ENCODE measurements around the gene PLEKHH1.

The PLEKHH1 gene

DNA sequence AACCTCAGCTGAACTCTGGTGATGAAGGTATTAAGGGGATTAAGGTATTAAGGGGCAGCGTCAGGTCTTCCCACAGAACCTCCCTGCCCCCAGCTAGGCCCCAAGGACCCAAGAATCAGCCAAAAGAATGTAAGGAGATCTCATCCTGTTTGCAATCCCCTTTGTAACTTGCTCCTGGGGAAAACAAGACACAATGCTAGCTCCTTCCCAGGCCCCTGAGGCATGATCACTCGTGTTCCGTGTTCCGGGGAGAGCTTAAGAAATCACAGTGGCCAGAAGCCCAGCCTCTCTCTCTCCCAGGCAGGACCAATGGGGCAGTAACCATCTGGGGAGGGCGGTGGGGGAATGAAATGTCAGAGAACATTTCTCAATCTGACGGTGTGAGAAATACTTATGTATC is 33.8 kb downstream of the PLEKHH1 start:
- TF ChIP-seq, protein P1, sequence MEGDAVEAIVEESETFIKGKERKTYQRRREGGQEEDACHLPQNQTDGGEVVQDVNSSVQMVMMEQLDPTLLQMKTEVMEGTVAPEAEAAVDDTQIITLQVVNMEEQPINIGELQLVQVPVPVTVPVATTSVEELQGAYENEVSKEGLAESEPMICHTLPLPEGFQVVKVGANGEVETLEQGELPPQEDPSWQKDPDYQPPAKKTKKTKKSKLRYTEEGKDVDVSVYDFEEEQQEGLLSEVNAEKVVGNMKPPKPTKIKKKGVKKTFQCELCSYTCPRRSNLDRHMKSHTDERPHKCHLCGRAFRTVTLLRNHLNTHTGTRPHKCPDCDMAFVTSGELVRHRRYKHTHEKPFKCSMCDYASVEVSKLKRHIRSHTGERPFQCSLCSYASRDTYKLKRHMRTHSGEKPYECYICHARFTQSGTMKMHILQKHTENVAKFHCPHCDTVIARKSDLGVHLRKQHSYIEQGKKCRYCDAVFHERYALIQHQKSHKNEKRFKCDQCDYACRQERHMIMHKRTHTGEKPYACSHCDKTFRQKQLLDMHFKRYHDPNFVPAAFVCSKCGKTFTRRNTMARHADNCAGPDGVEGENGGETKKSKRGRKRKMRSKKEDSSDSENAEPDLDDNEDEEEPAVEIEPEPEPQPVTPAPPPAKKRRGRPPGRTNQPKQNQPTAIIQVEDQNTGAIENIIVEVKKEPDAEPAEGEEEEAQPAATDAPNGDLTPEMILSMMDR (IDR thresholded peaks at IDR 0.05; ENCODE audit: low read depth, low read length, poor library complexity, severe bottlenecking): no peak
- no peak for TF ChIP-seq EZH2phosphoT487 (IDR thresholded peaks at IDR 0.05; ENCODE audit: borderline replicate concordance, low read length)
- no peak overlapping the region for H3K4me3 ChIP-seq (ENCODE audit: low read length)

DNA sequence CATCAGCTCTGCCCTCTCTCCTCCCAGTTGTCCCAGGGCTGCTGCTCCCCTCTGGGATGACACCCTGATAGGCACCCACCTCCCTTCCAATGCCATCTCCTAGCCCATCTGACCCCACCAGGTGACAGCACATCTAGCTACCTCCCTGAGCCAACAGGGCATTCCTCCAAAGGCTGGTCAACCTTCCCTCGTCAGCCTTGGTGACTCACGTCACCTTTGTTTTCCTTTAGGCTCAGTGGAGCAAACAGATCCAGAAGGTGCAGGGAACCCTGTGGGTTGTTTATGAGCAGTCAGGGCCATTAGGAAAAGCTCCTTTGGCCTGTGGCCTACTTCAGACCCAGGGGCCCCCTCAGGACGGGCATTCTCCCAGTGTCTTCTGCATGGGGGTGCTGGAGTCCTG is 34.6 kb downstream of the PLEKHH1 start:
- H3K4me1 ChIP-seq (ENCODE audit: control insufficient read depth, low read length): no peaks in the 10 kb centered on the region
- H3K4me3 ChIP-seq (ENCODE audit: low read length): no peak overlapping the region
- TF ChIP-seq, protein P1 (IDR thresholded peaks at IDR 0.05; ENCODE audit: low read depth, low read length, poor library complexity, severe bottlenecking): no peak
- TF ChIP-seq EZH2phosphoT487 (IDR thresholded peaks at IDR 0.05; ENCODE audit: borderline replicate concordance, low read length): no peak
- no peaks in the 10 kb centered on the region for H3F3A ChIP-seq (ENCODE audit: control insufficient read depth, insufficient read depth)
- H3K79me2 ChIP-seq (ENCODE audit: control insufficient read depth, low read length): no peaks in the 10 kb centered on the region
- no peaks in the 10 kb centered on the region for H3K9me3 ChIP-seq (ENCODE audit: control insufficient read depth, insufficient read depth, low read length)
- no peaks in the 10 kb centered on the region for H3K36me3 ChIP-seq (ENCODE audit: control insufficient read depth, low read length)
- no peaks in the 10 kb centered on the region for H3K9me2 ChIP-seq (replicated peaks; ENCODE audit: control insufficient read depth, low read length)
- no peak overlapping the region for H3K4me2 ChIP-seq (ENCODE audit: low read length)
- H3K27me3 ChIP-seq (ENCODE audit: control insufficient read depth, low read length): peaks cover 6% of the 10 kb centered on the region; the same call in 1 of the 2 replicates
- H4K20me1 ChIP-seq (ENCODE audit: control insufficient read depth, insufficient read depth, low read depth, low read length): no peaks in the 10 kb centered on the region
- H3K27ac ChIP-seq (ENCODE audit: low read depth, low read length): no peak overlapping the region

More for the DNA sequence above, 33.8 kb downstream of the PLEKHH1 start:
- no peaks in the 10 kb centered on the region for H3F3A ChIP-seq (ENCODE audit: control insufficient read depth, insufficient read depth)
- no peaks in the 10 kb centered on the region for H3K4me1 ChIP-seq (ENCODE audit: control insufficient read depth, low read length)
- H3K9me3 ChIP-seq (ENCODE audit: control insufficient read depth, insufficient read depth, low read length): no peaks in the 10 kb centered on the region
- peaks cover 6% of the 10 kb centered on the region; the same call in 1 of the 2 replicates for H3K27me3 ChIP-seq (ENCODE audit: control insufficient read depth, low read length)
- no peak overlapping the region for H3K27ac ChIP-seq (ENCODE audit: low read depth, low read length)
- no peak overlapping the region for H3K4me2 ChIP-seq (ENCODE audit: low read length)
- H4K20me1 ChIP-seq (ENCODE audit: control insufficient read depth, insufficient read depth, low read depth, low read length): no peaks in the 10 kb centered on the region
- H3K9me2 ChIP-seq (replicated peaks; ENCODE audit: control insufficient read depth, low read length): no peaks in the 10 kb centered on the region
- H3K36me3 ChIP-seq (ENCODE audit: control insufficient read depth, low read length): no peaks in the 10 kb centered on the region
- no peaks in the 10 kb centered on the region for H3K79me2 ChIP-seq (ENCODE audit: control insufficient read depth, low read length)

DNA sequence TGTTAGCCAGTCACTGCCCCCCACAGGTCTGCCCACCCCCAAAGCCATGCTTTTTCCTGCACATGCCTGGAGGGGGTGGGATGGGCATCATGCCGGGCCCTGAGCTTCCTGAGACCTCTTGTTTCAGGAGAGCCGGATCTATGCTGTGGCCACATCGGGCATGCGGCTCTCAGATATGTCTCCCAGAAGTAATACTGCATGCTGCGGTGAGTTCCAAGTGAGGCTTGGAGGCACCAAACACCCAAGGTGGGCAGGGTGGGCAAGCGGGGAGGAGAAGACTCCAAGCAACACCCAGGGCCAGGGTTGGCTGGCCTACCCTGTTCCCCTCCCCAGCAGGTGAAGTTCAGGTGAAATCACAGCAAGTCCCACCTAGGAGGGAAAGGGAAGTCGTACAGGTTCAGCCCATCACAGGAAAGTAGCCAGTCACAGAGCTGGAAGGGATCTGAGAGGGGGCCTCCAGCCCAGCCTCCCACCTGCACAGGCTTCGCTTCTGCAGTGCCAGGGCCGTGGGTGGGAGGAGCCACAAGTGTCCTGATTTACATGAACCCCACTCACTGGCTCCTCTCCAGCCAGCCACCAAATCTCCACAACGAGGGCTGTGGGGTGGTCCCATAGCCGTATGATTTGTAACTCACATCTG is 36.0 kb downstream of the PLEKHH1 start:
- H3K4me3 ChIP-seq (ENCODE audit: low read length): no peak overlapping the region
- no peaks in the 10 kb centered on the region for H3K4me1 ChIP-seq (ENCODE audit: control insufficient read depth, low read length)
- H3K4me2 ChIP-seq (ENCODE audit: low read length): no peak overlapping the region
- H3K9me2 ChIP-seq (replicated peaks; ENCODE audit: control insufficient read depth, low read length): no peaks in the 10 kb centered on the region
- no peaks in the 10 kb centered on the region for H3K36me3 ChIP-seq (ENCODE audit: control insufficient read depth, low read length)
- H3F3A ChIP-seq (ENCODE audit: control insufficient read depth, insufficient read depth): no peaks in the 10 kb centered on the region
- H3K27ac ChIP-seq (ENCODE audit: low read depth, low read length): no peak overlapping the region
- no peaks in the 10 kb centered on the region for H3K9me3 ChIP-seq (ENCODE audit: control insufficient read depth, insufficient read depth, low read length)
- peaks cover 6% of the 10 kb centered on the region; the same call in 1 of the 2 replicates for H3K27me3 ChIP-seq (ENCODE audit: control insufficient read depth, low read length)
- no peaks in the 10 kb centered on the region for H3K79me2 ChIP-seq (ENCODE audit: control insufficient read depth, low read length)
- no peaks in the 10 kb centered on the region for H4K20me1 ChIP-seq (ENCODE audit: control insufficient read depth, insufficient read depth, low read depth, low read length)
- TF ChIP-seq EZH2phosphoT487 (IDR thresholded peaks at IDR 0.05; ENCODE audit: borderline replicate concordance, low read length): no peak
- TF ChIP-seq, protein P1 (IDR thresholded peaks at IDR 0.05; ENCODE audit: low read depth, low read length, poor library complexity, severe bottlenecking): no peak

Measured in DOHH2 (cell line).